Measurements from ENCODE around the gene SPIRE1.

- no peak for TF ChIP-seq POLR2AphosphoS5 (IDR thresholded peaks at IDR 0.05)
- TF ChIP-seq, protein P1, sequence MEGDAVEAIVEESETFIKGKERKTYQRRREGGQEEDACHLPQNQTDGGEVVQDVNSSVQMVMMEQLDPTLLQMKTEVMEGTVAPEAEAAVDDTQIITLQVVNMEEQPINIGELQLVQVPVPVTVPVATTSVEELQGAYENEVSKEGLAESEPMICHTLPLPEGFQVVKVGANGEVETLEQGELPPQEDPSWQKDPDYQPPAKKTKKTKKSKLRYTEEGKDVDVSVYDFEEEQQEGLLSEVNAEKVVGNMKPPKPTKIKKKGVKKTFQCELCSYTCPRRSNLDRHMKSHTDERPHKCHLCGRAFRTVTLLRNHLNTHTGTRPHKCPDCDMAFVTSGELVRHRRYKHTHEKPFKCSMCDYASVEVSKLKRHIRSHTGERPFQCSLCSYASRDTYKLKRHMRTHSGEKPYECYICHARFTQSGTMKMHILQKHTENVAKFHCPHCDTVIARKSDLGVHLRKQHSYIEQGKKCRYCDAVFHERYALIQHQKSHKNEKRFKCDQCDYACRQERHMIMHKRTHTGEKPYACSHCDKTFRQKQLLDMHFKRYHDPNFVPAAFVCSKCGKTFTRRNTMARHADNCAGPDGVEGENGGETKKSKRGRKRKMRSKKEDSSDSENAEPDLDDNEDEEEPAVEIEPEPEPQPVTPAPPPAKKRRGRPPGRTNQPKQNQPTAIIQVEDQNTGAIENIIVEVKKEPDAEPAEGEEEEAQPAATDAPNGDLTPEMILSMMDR (IDR thresholded peaks at IDR 0.05), result no peak
Observed at GRCh38 chr18:12406371-12407111, 251.4 kb downstream of the SPIRE1 start.
